Adrenal gland (tissue), 12 donors: ENCODE data around the gene ASAP2. TPM values are rescaled to one million over a fixed set of nuclear protein-coding genes. Genes with fewer than 3 reads are reported as not detected.
A peak's percentile ranks its signal among the peaks of the same experiment; 100 is the strongest.

Experiments used
- DNase-seq, 7 donors: peaks; one replicate each; pipeline ENCODE4 v3.0.0-alpha.2; 2019 to 2020
- H3K27ac ChIP-seq, 5 donors: fragments of 200-600 bp; sonication (generic) in 4 of 5; 1 replicate in 3 of 5; 2 replicates in 2 of 5; pipeline versions ENCODE4 v1.5.1 to v1.8.0; 2016 to 2020; ENCODE audit warnings: mild to moderate bottlenecking in 1 of 5
- H3K27me3 ChIP-seq: fragments of 200-600 bp; 2 replicates; pipeline ENCODE4 v1.8.0; 2021
- H3K36me3 ChIP-seq, 2 donors: fragments of 200-600 bp; replicated peaks in 1 of 2; 1 replicate in 1 of 2; 2 replicates in 1 of 2; pipeline versions ENCODE4 v1.5.1 to v1.8.0; 2018 to 2022
- H3K4me1 ChIP-seq, 2 donors: fragments of 200-600 bp; replicated peaks in 1 of 2; 1 replicate in 1 of 2; 2 replicates in 1 of 2; pipeline versions ENCODE4 v1.5.1 to v1.8.0; 2018 to 2021
- H3K4me3 ChIP-seq, 4 donors: fragments of 200-600 bp; sonication (generic) in 3 of 4; one replicate each; pipeline ENCODE4 v1.5.1; 2016 to 2018
- H3K9me3 ChIP-seq, 3 donors: fragments of 200-600 bp; sonication (generic) in 1 of 3; replicated peaks in 1 of 3; 1 replicate in 2 of 3; 2 replicates in 1 of 3; pipeline versions ENCODE4 v1.5.1 to v1.8.0; 2016 to 2021
- POLR2A ChIP-seq, 2 donors: fragments of 450-650 bp; IDR thresholded peaks; one replicate each; pipeline ENCODE4 v1.6.1; 2017; ENCODE audit warnings: antibody characterized with exemption in 2 of 2, mild to moderate bottlenecking in 2 of 2, moderate library complexity in 1 of 2
- WGBS, 4 donors: extraction: QIAGEN DNeasy Blood & Tissue Kit in 2 of 4; methylation state at CpG; one replicate each; pipeline versions ENCODE4 v1.1.5 to v1.1.7; 2013 to 2017; 5-methylcytosine and 5-hydroxymethylcytosine counted together
- intact Hi-C, 2 donors: fragments of 100-400 bp; cut with DNase I; formaldehyde crosslinking; loops; one replicate each; pipeline versions ENCODE4 v1.14.1 to v1.15.0; 2022 to 2023
- polyA plus RNA-seq, 3 donors: library from polyadenylated mRNA; stranded (reverse); fragments of 200-250 nt in 2 of 3; fragments of 350-450 nt in 1 of 3; fragmentation: Illumina TruSeq in 1 of 3; extraction: RNeasy Lipid Tissue Mini Kit (QIAGEN cat#74804) in 1 of 3; gene quantifications; one replicate each; pipeline ENCODE4 v1.2.3, GENCODE V29; 2013 to 2014
- total RNA-seq, 9 donors: library from RNA; depleted of rRNA in 4 of 9; stranded (reverse); fragments of >200 nt in 4 of 9; fragments of 120-200 nt in 1 of 9; fragmentation: NEBNext Ultra II Directional in 1 of 9; extraction: Animal tissue kit (Norgen Biotek cat#: 25700) in 1 of 9; gene quantifications; one replicate each; pipeline versions ENCODE4 v1.1.0 to v1.2.4, GENCODE V29; 2013 to 2023
- TF ChIP-seq, protein P1 (sequence below), 6 experiments: fragments of 450-650 bp in 4 of 6; fragments of 200-600 bp in 2 of 6; sonication (generic) in 1 of 6; IDR thresholded peaks; 1 replicate in 5 of 6; 2 replicates in 1 of 6; pipeline versions ENCODE4 v1.5.1 to v1.8.0; 2016 to 2021; ENCODE audit warnings: antibody characterized with exemption in 6 of 6, mild to moderate bottlenecking in 2 of 6, moderate library complexity in 1 of 6
- donor health status: healthy with polysubstance abuse.
- donor health status: Bipolar disorder and iron deficiency.
- donor health status: DM: yes; HTN: yes; CAD: no.
- donor health status: DM: no; HTN: no; CAD: no.
- donor health status: DM: no; HTN: no; CAD: no.
- donor health status: DM: yes; HTN: yes; CAD: no.

Gene ASAP2
- total and polyA plus RNA-seq, 12 donors, result 5.4 to 12.9 (median 7.7) TPM

- 72 to 86% (median 75%) methylated on average over 17 to 28 of the region's 28 CpGs for WGBS, 4 donors
These were observed 182.6 kb downstream of the ASAP2 start for GRCh38 chr2:9388950-9389911.

GRCh38 chr2:9390151-9390850, 183.7 kb downstream of the ASAP2 start:
- no peaks in the 10 kb centered on the region for H3K9me3 ChIP-seq
- H3K4me3 ChIP-seq, result no peak overlapping the region
- 89 to 100% (median 95%) methylated on average over 4 to 7 of the region's 7 CpGs for WGBS, 4 donors
- no peak overlapping the region for H3K27ac ChIP-seq
- no peaks in the 10 kb centered on the region for H3K36me3 ChIP-seq
- no peak for DNase-seq
- intact Hi-C loops, result no loop called here
- H3K27me3 ChIP-seq, result no peaks in the 10 kb centered on the region
- H3K4me1 ChIP-seq, result peaks cover 0 to 8% of the 10 kb centered on the region in 2 donors
- TF ChIP-seq POLR2A (IDR thresholded peaks at IDR 0.05), result no peak
- TF ChIP-seq, protein P1, sequence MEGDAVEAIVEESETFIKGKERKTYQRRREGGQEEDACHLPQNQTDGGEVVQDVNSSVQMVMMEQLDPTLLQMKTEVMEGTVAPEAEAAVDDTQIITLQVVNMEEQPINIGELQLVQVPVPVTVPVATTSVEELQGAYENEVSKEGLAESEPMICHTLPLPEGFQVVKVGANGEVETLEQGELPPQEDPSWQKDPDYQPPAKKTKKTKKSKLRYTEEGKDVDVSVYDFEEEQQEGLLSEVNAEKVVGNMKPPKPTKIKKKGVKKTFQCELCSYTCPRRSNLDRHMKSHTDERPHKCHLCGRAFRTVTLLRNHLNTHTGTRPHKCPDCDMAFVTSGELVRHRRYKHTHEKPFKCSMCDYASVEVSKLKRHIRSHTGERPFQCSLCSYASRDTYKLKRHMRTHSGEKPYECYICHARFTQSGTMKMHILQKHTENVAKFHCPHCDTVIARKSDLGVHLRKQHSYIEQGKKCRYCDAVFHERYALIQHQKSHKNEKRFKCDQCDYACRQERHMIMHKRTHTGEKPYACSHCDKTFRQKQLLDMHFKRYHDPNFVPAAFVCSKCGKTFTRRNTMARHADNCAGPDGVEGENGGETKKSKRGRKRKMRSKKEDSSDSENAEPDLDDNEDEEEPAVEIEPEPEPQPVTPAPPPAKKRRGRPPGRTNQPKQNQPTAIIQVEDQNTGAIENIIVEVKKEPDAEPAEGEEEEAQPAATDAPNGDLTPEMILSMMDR (IDR thresholded peaks at IDR 0.05), result no peak

More at GRCh38 chr2:9388950-9389911, 182.6 kb downstream of the ASAP2 start:
- intact Hi-C loops, result no loop called here
- peak in 6 of 7 donors; percentile 39 to 66 (median 54) for DNase-seq
- H3K27ac ChIP-seq, result peak overlapping the region in 2 of 5 donors; percentile 47 to 56
- H3K9me3 ChIP-seq, result no peaks in the 10 kb centered on the region
- H3K4me1 ChIP-seq, result peaks cover 0 to 8% of the 10 kb centered on the region in 2 donors
- no peak overlapping the region for H3K4me3 ChIP-seq
- H3K27me3 ChIP-seq, result no peaks in the 10 kb centered on the region
- no peaks in the 10 kb centered on the region for H3K36me3 ChIP-seq
- TF ChIP-seq, protein P1 (IDR thresholded peaks at IDR 0.05), result no peak

DNA sequence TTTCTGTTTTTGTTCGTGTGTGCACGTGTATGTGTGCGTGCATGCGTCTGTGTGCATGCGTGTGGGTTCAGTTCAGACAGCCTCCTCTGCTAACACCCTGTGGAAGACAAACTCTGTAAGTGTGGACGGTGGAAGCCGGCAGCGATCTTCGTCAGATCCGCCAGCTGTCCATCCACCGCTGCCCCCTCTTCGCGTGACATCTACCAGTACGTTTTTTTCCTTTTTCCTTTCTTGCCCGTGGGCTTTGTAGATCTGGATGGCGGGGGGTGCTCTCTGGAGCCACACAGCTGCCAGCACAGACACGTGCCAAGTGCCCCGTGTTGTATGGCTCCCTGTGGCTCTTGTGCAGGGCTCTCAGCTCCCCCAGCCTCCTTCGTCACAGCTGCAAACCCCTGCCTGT, 184.4 kb downstream of the ASAP2 start:
- no peaks in the 10 kb centered on the region for H3K9me3 ChIP-seq
- no peak overlapping the region for H3K4me3 ChIP-seq
- no peaks in the 10 kb centered on the region for H3K36me3 ChIP-seq
- no peak overlapping the region for H3K27ac ChIP-seq
- intact Hi-C loops, result no loop called here
- WGBS, 4 donors, result 93 to 95% (median 94%) methylated on average over 19 of the region's 19 CpGs
- H3K4me1 ChIP-seq, result peaks cover 0 to 5% of the 10 kb centered on the region in 2 donors
- no peak for DNase-seq
- H3K27me3 ChIP-seq, result no peaks in the 10 kb centered on the region
- TF ChIP-seq, protein P1 (IDR thresholded peaks at IDR 0.05), result no peak
- TF ChIP-seq POLR2A (IDR thresholded peaks at IDR 0.05), result no peak
